Head of caudate nucleus (tissue), 42 donors: ENCODE data around the gene RPS19.

Experiments
- DNase-seq, 42 donors: peaks; one replicate each; pipeline versions ENCODE4 v3.0.0 to v3.0.0-alpha.2; 2020 to 2021; ENCODE audit warnings: mixed read lengths in 7 of 42
- intact Hi-C: fragments of 100-400 bp; cut with DNase I; formaldehyde crosslinking; loops from one replicate; pipeline ENCODE4 v1.15.0; 2022

RPS19 gene

DNA sequence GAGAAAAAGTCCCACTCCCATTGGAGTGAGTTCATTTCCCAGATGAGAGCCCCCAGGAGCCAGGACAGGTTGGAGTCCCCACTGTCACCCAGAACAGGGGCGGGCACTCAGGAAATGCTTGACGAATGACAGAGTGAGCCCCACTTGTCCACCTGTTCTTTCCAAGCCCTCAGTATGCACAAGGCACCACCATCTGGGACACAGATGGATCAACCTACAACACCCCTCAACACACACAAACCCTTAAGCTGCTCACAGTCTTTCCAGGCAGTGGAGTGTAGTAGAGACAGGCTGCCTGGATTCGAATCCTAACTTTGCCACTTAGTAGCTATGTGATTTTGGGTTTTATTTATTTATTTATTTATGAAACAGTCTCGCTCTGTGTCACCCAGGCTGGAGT, 30.9 kb downstream of the RPS19 start:
- DNase-seq, result no peak
- intact Hi-C loops, result no loop called here

- DNase-seq, result no peak
- intact Hi-C loops, result no loop called here
These were observed 32.3 kb downstream of the RPS19 start for GRCh38 chr19:41892173-41892902.

GRCh38 chr19:41893899-41894298, 33.8 kb downstream of the RPS19 start:
- DNase-seq, result no peak
- intact Hi-C loops, result no loop called here

GRCh38 chr19:41894350-41894749, 34.3 kb downstream of the RPS19 start:
- DNase-seq, result no peak
- intact Hi-C loops, result no loop called here

DNA sequence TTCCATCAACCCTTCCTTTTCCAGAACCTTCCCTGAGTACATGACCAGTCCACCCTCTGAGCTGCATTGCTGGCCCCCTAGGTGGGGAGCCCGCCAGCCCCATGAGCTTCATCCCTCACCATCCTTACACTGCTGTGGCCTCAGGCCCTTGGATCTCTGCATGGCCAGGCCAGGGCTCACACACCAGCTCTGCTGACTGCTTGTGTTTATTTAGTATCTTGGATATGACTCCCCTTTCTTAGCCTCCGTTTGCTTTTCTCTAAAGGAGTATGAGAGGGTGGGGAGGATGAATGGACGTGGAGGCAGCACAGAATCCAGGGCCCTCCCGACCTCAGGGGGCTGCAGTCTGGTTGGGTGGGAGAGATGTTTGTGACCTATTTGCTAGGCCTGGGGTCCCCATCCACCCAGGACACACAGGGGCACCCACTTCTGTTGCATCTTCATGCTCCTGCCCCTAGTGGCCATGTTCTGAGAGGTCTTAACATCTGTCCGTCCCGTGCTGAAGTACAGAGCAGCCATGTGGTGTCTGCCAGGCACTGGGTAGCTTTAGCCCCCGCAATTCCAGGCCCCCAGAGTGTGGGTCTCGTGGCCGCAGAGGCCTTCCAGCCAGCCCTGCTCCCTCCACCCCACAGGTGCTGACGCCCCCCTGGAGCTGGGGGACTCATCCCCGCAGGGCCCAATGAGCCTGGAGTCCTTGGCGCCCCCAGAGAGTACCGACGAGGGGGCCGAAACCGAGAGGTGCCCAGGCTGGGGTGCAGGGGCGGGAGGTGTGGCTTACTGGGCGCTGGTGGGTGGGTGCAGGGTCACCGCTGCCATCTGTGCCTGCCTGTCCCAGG, 35.9 kb downstream of the RPS19 start:
- no peak for DNase-seq
- intact Hi-C loops, result no loop called here

- intact Hi-C loops, result no loop called here
- DNase-seq, result no peak
These were observed 36.5 kb downstream of the RPS19 start for GRCh38 chr19:41896581-41896942.

DNA sequence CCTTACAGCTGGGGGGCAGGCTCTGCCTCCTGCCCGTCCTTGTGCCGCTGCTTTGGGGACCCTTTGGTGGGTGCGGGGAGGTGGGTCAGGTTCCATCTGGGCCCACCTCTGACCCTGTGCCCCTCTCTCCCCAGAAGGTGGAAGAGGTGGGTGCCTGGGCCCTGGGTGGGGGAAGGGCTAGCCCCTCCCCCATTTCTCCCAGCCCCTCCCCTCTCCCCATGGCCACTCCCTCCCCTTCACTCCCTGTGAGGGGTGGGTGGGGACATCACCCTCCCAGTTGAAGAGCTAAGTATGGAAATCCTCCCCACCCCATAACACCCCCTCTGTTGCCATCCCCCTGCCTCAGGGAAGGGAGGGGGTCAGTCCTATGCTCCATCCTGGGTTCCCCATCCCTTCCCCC, 37.1 kb downstream of the RPS19 start:
- intact Hi-C loops, result no loop called here
- no peak for DNase-seq

DNA sequence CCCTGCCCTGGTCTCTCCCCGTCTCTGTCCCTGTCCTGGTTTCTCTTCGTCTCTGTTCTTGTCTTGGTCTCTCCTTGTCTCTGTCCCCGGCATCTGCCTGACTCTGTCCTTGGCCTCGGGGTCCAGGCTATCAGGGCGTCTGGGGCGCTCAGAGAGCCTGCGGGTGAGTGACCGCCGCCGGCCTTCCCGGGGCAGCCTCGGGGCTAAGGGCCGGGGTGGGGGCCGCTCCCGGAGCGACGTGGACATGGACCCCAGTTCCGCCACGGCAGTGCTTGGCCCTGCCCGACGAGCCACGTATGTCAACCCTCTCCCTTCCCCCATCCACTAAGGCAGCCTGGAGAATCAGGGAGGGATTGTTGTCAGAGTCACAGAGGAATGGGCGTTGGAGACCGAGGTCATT, 37.8 kb downstream of the RPS19 start:
- no peak for DNase-seq
- intact Hi-C loops, result no loop called here

- intact Hi-C loops, result no loop called here
- no peak for DNase-seq
These were observed 38.2 kb downstream of the RPS19 start for GRCh38 chr19:41898235-41898634.

- intact Hi-C loops, result no loop called here
- DNase-seq, result no peak
These were observed 41.8 kb downstream of the RPS19 start for GRCh38 chr19:41901707-41902360.

- intact Hi-C loops, result no loop called here
- no peak for DNase-seq
These were observed 42.5 kb downstream of the RPS19 start for GRCh38 chr19:41902594-41902993.

GRCh38 chr19:41903193-41903953, 43.3 kb downstream of the RPS19 start:
- intact Hi-C loops, result no loop called here
- no peak for DNase-seq

DNA sequence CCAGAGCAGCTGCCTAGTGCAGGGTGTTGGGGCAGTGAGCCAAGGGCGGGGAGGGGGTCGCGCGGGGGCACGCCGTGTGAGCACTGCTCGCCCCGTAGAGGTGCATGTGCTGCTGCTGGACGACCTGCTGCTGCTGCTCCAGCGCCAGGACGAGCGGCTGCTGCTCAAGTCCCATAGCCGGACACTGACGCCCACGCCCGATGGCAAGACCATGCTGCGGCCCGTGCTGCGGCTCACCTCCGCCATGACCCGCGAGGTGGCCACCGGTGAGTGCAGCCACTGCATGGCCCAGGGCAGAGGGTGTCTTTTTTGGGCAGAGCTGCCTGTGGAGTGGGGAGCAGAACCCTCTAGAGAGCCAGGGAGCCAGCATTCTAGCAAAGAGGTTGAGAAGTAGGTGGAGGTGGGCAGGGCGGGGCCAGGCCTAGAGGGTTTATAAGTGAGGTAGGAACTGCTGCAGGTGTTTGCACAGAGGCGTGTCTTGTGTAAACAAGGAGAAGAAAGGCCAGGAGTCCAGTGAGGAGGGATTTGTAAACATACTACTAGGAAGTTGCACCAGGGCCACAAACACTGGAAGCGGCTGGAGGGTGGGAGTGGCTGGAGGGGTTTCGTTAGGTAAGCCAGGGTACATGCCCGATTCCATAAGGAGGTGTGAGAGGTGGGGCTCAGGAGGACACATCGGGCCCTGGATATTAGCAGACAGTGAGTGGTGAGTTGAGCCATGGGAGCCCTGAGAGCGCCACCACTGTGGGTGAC, 44.2 kb downstream of the RPS19 start:
- intact Hi-C loops, result no loop called here
- no peak for DNase-seq

DNA sequence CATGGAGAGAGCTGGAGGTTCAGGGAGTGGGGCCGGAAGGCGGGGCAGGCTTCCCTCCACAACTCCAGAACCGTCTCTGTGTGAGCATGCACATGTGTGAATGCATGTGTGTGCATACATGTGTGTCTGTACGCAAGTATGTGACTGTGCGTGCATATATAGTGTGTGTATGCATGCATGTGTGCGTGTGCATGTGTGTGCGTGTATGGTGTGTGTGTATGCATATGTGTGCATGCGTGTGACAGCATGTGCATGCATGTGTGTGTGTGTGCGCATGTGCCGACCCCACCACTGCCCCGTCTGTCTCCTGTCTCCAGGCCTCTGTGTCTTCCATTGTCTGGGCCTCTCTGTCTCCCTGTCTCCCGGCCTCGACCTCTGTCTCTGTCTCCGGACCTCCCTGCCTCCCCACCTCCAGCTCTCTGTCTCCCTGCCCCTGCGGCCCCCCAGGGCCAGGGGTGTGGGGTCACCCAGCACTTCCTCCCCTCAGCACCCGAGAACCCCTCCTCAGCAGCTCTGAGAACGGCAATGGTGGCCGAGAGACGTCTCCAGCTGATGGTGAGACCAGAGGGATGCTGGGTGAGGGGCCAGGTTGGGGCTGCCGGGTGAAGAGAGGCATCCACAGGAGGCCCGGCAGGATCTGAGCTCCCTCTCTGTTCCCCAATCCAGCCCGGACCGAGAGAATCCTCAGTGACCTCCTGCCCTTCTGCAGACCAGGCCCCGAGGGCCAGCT, 45.4 kb downstream of the RPS19 start:
- no peak for DNase-seq
- intact Hi-C loops, result no loop called here

GRCh38 chr19:41906271-41906670, 46.2 kb downstream of the RPS19 start:
- intact Hi-C loops, result no loop called here
- DNase-seq, result no peak

- intact Hi-C loops, result no loop called here
- DNase-seq, result no peak
These were observed 47.0 kb downstream of the RPS19 start for GRCh38 chr19:41906916-41907680.

- intact Hi-C loops, result no loop called here
- no peak for DNase-seq
These were observed 48.0 kb downstream of the RPS19 start for GRCh38 chr19:41907994-41908615.
